GM12878 (cell line): ENCODE results near the gene NUDT14.

Source experiments
- CTCF ChIP-seq, 3 experiments: IDR thresholded peaks in 2 of 3; conservative IDR thresholded peaks in 1 of 3; 2 replicates each; pipeline ENCODE4 v1.5.1; 2011; ENCODE audit warnings: low read depth in 3 of 3, low read length in 3 of 3, mild to moderate bottlenecking in 3 of 3, control low read depth in 2 of 3, moderate library complexity in 2 of 3, inconsistent platforms in 1 of 3, mixed read lengths in 1 of 3; ENCODE audit not compliant: control insufficient read depth in 2 of 3, insufficient read depth in 1 of 3; ENCODE audit errors: extremely low read depth in 1 of 3
- EZH2 ChIP-seq: IDR thresholded peaks from 2 replicates; pipeline ENCODE4 v1.6.1; 2012; ENCODE audit warnings: low read depth, mild to moderate bottlenecking, control low read depth, inconsistent platforms, low read length, borderline replicate concordance; ENCODE audit not compliant: control insufficient read depth
- JUND ChIP-seq: IDR thresholded peaks from 2 replicates; pipeline ENCODE4 v1.6.1; 2012; ENCODE audit warnings: low read depth, mild to moderate bottlenecking, low read length, improper control_type of control experiment, moderate library complexity
- KAT2A ChIP-seq: conservative IDR thresholded peaks from 2 replicates; pipeline ENCODE4 v1.6.1; 2011; ENCODE audit warnings: low read depth, low read length; ENCODE audit not compliant: control insufficient read depth
- MAX ChIP-seq: IDR thresholded peaks from 2 replicates; pipeline ENCODE4 v1.6.1; 2012; ENCODE audit warnings: low read depth, low read length, improper control_type of control experiment
- NBN ChIP-seq: fragments of 450-650 bp; IDR thresholded peaks from 2 replicates; pipeline ENCODE4 v1.6.1; 2016
- NFIC ChIP-seq: IDR thresholded peaks from 2 replicates; pipeline ENCODE4 v1.6.1; 2012; ENCODE audit warnings: low read depth, mild to moderate bottlenecking, inconsistent platforms, low read length, moderate library complexity
- NR2F1 ChIP-seq: fragments of 450-650 bp; conservative IDR thresholded peaks from 2 replicates; pipeline ENCODE4 v1.6.1; 2017; ENCODE audit warnings: mild to moderate bottlenecking
- PKNOX1 ChIP-seq: fragments of 450-650 bp; IDR thresholded peaks from 2 replicates; pipeline ENCODE4 v1.6.1; 2016; ENCODE audit warnings: mild to moderate bottlenecking
- POLR2A ChIP-seq: IDR thresholded peaks from 2 replicates; pipeline ENCODE4 v1.6.1; 2011; ENCODE audit warnings: low read depth, mild to moderate bottlenecking, low read length
- POLR2AphosphoS5 ChIP-seq: IDR thresholded peaks from 2 replicates; pipeline ENCODE4 v1.6.1; 2011; ENCODE audit warnings: mild to moderate bottlenecking, low read length, inconsistent platforms
- SIN3A ChIP-seq: IDR thresholded peaks from 2 replicates; pipeline ENCODE4 v1.6.1; 2012; ENCODE audit warnings: low read depth, low read length, improper control_type of control experiment
- ZNF24 ChIP-seq: fragments of 450-650 bp; IDR thresholded peaks from 2 replicates; pipeline ENCODE4 v1.6.1; 2017; ENCODE audit warnings: antibody characterized with exemption, mild to moderate bottlenecking

- no peak for TF ChIP-seq POLR2AphosphoS5
- no peak for TF ChIP-seq EZH2
- TF ChIP-seq ZNF24, result no peak
- TF ChIP-seq NR2F1, result no peak
- no peak for TF ChIP-seq PKNOX1
- no peak for TF ChIP-seq JUND
- TF ChIP-seq MAX, result no peak
- no peak for TF ChIP-seq NFIC
- TF ChIP-seq SIN3A, result no peak
- no peak for TF ChIP-seq CTCF (IDR thresholded peaks at IDR 0.05 in 2 of 3, conservative IDR thresholded peaks at IDR 0.05 in 1 of 3; ENCODE audit: control insufficient read depth in 2 of 3, extremely low read depth in 1 of 3, insufficient read depth in 1 of 3, low read depth in 3 of 3, low read length in 3 of 3)
- no peak for TF ChIP-seq NBN
- no peak for TF ChIP-seq POLR2A
- TF ChIP-seq KAT2A, result no peak
Observed at GRCh38 chr14:105139212-105139825, 41.8 kb downstream of the NUDT14 start.
